Measurements from ENCODE around the gene ZNF418.

DNA sequence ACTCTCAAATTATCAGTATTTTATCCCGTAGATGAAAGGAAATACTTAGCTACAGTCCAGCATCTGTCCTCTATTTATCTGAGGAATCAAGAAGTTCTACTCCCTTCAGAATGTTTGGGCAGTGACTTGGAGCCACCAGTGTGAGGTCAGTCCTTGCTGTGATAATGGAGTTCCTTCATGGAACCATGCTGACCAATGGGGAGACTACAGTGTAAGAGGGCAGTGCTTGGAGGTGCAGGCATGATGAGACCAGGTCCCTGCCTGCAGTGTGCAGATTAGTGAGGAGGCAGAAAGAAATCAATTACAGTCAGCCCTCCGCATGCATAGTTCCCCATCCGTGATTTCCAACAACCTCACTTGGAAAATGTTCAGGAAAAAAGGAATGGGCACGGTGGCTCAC lies 39.2 kb upstream of the ZNF418 start, which contains the start of gene C19orf18:
- TF ChIP-seq, protein P1, sequence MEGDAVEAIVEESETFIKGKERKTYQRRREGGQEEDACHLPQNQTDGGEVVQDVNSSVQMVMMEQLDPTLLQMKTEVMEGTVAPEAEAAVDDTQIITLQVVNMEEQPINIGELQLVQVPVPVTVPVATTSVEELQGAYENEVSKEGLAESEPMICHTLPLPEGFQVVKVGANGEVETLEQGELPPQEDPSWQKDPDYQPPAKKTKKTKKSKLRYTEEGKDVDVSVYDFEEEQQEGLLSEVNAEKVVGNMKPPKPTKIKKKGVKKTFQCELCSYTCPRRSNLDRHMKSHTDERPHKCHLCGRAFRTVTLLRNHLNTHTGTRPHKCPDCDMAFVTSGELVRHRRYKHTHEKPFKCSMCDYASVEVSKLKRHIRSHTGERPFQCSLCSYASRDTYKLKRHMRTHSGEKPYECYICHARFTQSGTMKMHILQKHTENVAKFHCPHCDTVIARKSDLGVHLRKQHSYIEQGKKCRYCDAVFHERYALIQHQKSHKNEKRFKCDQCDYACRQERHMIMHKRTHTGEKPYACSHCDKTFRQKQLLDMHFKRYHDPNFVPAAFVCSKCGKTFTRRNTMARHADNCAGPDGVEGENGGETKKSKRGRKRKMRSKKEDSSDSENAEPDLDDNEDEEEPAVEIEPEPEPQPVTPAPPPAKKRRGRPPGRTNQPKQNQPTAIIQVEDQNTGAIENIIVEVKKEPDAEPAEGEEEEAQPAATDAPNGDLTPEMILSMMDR (tag by site-specific recombination; IDR thresholded peaks at IDR 0.05), result no peak
- TF ChIP-seq ZEB2 (tag by site-specific recombination; IDR thresholded peaks at IDR 0.05) (no peak), ZNF654 (tag by site-specific recombination; IDR thresholded peaks at IDR 0.05; ENCODE audit: low read depth) (no peak), ZNF560 (tag by site-specific recombination; IDR thresholded peaks at IDR 0.05; ENCODE audit: borderline replicate concordance) (no peak), ZNF175 (tag by site-specific recombination; IDR thresholded peaks at IDR 0.05) (no peak), ZNF211 (tag by site-specific recombination; IDR thresholded peaks at IDR 0.05; ENCODE audit: low read depth) (no peak), SETDB1 (IDR thresholded peaks at IDR 0.05; ENCODE audit: insufficient read length, low read length) (no peak)
